GM18499 (cell line): ENCODE results near the gene UTS2B.
"Not testable (repeated sequence)": the region's sequence is repeated elsewhere in the genome, so short reads cannot be mapped to it uniquely, and the experiment has no call there.

Experiments used
- ATAC-seq: cut with Tn5 transposase; IDR thresholded peaks from one replicate; pipeline ENCODE4 v1.9.1; 2021; ENCODE audit warnings: moderate number of reproducible peaks; ENCODE audit not compliant: insufficient read depth, unreplicated experiment

Gene UTS2B

GRCh38 chr3:191290311-191291025, 39.9 kb downstream of the UTS2B start:
- peak; percentile 71 for ATAC-seq

DNA sequence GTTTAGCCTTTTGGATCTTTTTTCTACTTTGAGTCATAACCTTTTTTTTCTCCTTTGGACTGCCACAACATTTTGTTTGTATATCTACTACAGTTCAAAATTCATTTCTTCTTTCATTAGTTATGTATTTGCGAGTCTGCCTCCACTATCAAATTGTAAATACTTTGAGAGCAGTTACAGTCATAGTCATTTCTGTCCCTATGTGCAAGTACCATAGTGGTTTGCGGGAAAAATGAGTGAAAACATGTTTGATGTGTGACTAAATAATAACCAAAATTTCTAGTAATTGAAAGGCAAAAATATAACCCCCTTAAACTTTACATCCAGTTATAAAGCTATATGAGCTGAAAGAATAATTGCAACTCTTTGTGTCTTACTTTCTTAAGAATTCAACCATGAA, 46.9 kb downstream of the UTS2B start:
- no peak for ATAC-seq

GRCh38 chr3:191282251-191283185, 47.8 kb downstream of the UTS2B start:
- ATAC-seq = no peak

DNA sequence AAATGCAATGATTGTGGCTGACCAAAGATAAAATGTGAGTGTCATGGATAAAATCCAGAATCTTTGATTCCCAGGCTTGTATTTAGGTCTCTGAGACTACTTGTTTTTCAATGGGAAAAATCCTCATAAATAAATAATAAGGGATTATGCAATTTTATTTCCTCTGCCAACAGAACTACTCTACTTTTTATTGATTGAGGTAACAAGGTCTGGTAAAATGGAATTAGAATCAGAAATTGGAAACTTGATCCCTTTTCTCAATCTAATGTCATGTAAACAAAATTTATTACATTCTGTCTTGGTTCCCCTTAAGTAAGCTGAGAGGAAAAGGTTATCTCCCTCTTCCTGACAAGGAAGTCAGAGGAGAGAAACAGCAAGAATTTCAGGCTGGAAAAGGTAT, 49.4 kb downstream of the UTS2B start:
- no peak for ATAC-seq

GRCh38 chr3:191280111-191280510, 50.2 kb downstream of the UTS2B start:
- no peak for ATAC-seq

DNA sequence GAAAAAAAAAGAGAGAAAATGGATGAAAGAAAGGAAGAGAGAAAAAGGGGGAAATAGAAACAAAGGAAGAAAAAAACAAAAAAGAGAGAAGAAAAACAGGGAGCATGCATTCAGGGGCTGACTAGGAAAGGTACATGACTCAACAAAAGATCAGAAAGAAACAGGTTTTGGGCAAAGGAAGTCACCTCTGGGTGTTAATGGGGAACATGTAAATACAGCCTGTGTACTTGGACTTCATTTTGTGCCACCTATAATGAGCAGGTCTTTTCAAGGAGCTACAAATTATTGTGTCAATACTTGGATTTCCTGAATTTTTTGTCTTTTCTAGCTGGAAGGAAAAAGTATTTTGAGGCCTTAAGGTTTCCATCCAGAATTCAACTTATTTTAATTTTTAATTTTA, 54.6 kb downstream of the UTS2B start:
- ATAC-seq = no peak

GRCh38 chr3:191275244-191275643, 55.1 kb downstream of the UTS2B start:
- ATAC-seq = not testable (repeated sequence)

- peak; percentile 51 for ATAC-seq
Measured at GRCh38 chr3:191269289-191270085, 60.8 kb downstream of the UTS2B start.

GRCh38 chr3:191268737-191269136, 61.6 kb downstream of the UTS2B start:
- no peak for ATAC-seq

- ATAC-seq = no peak
Measured at GRCh38 chr3:191263850-191264249, 66.5 kb downstream of the UTS2B start.

DNA sequence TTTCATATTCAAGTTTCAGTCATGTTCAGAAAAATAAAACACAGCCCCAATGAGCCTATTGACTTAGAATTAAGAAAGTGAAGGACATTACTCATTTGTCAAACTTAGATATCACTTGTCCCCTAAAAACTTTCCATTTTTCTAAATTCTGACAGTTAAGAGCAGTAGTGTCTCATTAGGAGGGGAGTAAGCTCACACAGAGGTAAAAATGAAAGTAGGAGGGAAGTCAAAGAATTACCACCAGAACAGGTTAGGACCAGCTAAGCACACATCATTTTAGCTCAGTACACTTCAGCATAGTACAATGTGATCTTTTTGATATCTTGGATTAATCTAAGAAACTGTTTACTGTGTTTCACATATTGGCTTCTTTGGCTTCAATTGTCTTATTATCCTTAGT, 67.0 kb downstream of the UTS2B start:
- ATAC-seq = peak; percentile 91

- ATAC-seq = no peak
Measured at GRCh38 chr3:191262650-191263049, 67.7 kb downstream of the UTS2B start.

DNA sequence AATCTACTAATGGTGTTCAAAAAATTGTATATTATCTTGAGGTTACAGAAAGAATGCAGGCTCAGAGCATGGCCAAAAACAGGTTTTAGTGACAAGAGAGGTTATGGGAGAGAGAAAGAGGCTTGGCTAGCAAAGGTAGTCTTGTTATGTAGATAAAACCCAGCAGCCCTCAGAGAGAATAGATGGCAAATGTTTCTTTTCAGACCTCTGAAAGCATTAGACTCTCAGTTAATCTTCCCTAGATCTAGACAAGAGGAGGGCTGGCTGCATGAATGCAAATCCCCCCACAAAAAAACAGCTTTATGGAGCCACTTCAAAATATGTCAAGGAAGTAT, 69.1 kb downstream of the UTS2B start:
- ATAC-seq = no peak

GRCh38 chr3:191260431-191261303, 69.7 kb downstream of the UTS2B start:
- ATAC-seq = no peak

- ATAC-seq = no peak
Measured at GRCh38 chr3:191259486-191259885, 70.8 kb downstream of the UTS2B start.

- ATAC-seq = no peak
Measured at GRCh38 chr3:191257286-191257685, 73.0 kb downstream of the UTS2B start.

GRCh38 chr3:191256405-191256804, 73.9 kb downstream of the UTS2B start:
- no peak for ATAC-seq

DNA sequence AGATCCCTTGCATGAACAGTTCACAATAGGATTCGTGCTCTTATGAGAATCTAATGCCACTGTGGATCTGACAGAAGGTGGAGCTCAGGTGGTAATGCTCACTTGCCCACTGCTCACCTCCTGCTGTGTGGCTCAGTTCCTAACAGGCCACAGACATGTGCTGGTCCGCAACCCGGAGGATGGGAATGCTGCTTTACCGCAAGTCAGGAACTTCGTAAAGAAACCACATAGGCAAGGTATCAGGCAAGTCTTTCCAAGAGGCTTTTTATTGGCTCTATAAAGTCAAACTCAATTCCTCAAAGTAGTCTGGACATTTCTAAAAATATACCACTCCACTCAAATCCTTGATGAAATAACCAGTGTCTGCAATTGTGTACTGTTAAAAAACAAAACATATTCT, 75.2 kb downstream of the UTS2B start:
- ATAC-seq = no peak

DNA sequence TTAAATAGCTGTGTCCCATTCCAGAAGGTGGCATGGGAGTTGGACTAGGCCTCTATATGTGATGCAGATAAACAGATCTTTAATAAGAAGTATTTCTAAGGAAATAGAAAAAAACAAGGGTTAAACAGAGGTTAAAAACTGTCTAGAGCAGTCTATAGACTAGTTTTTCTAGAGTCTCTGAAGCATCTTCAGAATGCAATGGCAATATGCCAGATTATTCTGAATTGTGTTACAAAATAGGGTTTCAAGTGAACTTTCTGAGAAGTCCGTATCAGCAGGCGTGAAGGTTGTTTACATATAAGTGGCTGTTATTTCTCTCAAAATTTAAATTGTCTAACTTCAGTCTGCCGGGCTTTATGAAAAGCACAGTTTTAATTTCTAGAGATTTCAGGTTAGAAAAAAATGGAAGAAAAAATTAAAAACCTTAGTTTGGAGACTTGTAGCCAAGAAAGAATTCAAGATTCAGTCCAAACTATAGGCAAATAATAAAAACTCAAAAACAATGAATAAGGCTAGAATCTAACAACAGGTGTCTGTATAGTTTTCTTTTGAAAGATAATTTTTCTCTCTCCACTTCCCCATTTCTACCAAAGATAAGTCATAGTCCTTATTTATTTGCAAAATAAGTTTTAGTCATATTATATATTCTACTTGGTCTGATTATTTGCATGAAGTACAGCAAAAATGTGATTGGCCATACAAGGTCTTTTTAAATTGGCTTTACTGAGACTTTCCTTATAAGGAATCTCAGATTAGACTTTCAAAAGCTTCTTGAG, 76.0 kb downstream of the UTS2B start:
- ATAC-seq = no peak
